ENCODE measurements around the gene SRGAP2B.
"Not testable (repeated sequence)": the region's sequence is repeated elsewhere in the genome, so short reads cannot be mapped to it uniquely, and the experiment has no call there.

DNA sequence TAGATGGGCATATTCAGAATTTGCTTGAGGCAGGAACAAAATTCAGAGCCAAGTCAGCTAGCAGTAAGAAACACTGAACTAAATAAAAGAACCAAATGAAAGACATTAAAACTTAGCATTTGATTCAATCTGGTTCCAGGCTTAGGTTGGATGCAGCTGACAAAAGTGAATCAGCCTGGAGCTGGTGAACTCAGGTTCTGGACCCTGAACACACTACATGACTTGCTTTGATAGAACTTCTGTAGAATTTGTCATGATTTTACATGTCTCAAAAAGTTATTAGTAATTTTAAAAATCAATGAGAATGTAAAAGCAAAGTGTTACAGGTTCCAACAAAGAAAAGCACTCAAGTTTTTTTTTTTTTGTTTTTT lies 78.7 kb downstream of the SRGAP2B start:
- not testable (repeated sequence) for TF ChIP-seq EZH2 (IDR thresholded peaks at IDR 0.05; ENCODE audit: low read depth); CTCF (conservative IDR thresholded peaks at IDR 0.05)

Measured in PC-9 (cell line).